Caco-2 (cell line): ENCODE results near the gene AKR1C1. TPM values are rescaled to one million over a fixed set of nuclear protein-coding genes. Genes with fewer than 3 reads are reported as not detected.

Experiments
- BruUV-seq: library from RNA; stranded (reverse); fragments of 400-500 nt; replicated peaks from 2 replicates; lab custom pipeline; 2021; lab: Mats Ljungman, UMichigan
- CTCF ChIA-PET: fragments of 300-600 bp; sonication (Branson Sonifier 250); formaldehyde crosslinking; loops from one replicate; lab custom pipeline; 2022; ENCODE audit warnings: antibody characterized with exemption; lab: Charles Lee
- POLR2A ChIA-PET: fragments of 300-600 bp; sonication (Branson Sonifier 250); formaldehyde crosslinking; loops from one replicate; lab custom pipeline; 2022; ENCODE audit warnings: antibody characterized with exemption; lab: Charles Lee
- DNase-seq, 2 experiments: peaks; one replicate each; pipeline versions ENCODE4 v3.0.0 to v3.0.0-alpha.2; 2020 to 2022
- H3K27me3 ChIP-seq: replicated peaks from 2 replicates; pipeline ENCODE4 v1.6.0; 2011; ENCODE audit warnings: low read length; ENCODE audit not compliant: control insufficient read depth, insufficient read depth
- H3K36me3 ChIP-seq: 2 replicates; pipeline ENCODE4 v1.5.1; 2011; ENCODE audit warnings: low read length; ENCODE audit not compliant: control insufficient read depth, insufficient read depth
- H3K4me1 ChIP-seq: fragments of 250-450 bp; sonication (Bioruptor Pico); 2 replicates; pipeline ENCODE4 v1.5.1; 2020; ENCODE audit warnings: mild to moderate bottlenecking
- H3K4me3 ChIP-seq: 2 replicates; pipeline ENCODE4 v1.5.1; 2011; ENCODE audit warnings: low read depth, mild to moderate bottlenecking, control low read depth, low read length
- H3K9me3 ChIP-seq: fragments of 250-450 bp; sonication (Bioruptor Pico); 2 replicates; pipeline ENCODE4 v1.5.1; 2020; ENCODE audit warnings: mild to moderate bottlenecking, moderate library complexity
- H3K27ac Mint-ChIP-seq: one replicate; pipeline ENCODE4 v1.8.0; 2022; ENCODE audit warnings: mixed read lengths; ENCODE audit not compliant: unreplicated experiment
- H3K27me3 Mint-ChIP-seq: one replicate; pipeline ENCODE4 v1.8.0; 2022; ENCODE audit warnings: mixed read lengths; ENCODE audit not compliant: insufficient read depth, unreplicated experiment
- H3K36me3 Mint-ChIP-seq: one replicate; pipeline ENCODE4 v1.8.0; 2022; ENCODE audit warnings: mild to moderate bottlenecking, mixed read lengths; ENCODE audit not compliant: insufficient read depth, unreplicated experiment
- H3K4me1 Mint-ChIP-seq: one replicate; pipeline ENCODE4 v1.8.0; 2022; ENCODE audit warnings: low read depth, mixed read lengths; ENCODE audit not compliant: unreplicated experiment
- H3K4me3 Mint-ChIP-seq: one replicate; pipeline ENCODE4 v1.8.0; 2022; ENCODE audit warnings: mild to moderate bottlenecking, moderate library complexity, mixed read lengths; ENCODE audit not compliant: unreplicated experiment
- H3K9me3 Mint-ChIP-seq: one replicate; pipeline ENCODE4 v1.8.0; 2022; ENCODE audit warnings: mixed read lengths; ENCODE audit not compliant: unreplicated experiment
- intact Hi-C: fragments of 100-400 bp; cut with micrococcal nuclease; formaldehyde crosslinking; loops from one replicate; pipeline ENCODE4 v1.10.0; 2022; ENCODE audit not compliant: unreplicated experiment
- total RNA-seq: library from RNA; stranded (reverse); gene quantifications from 2 replicates; pipeline ENCODE4 v1.2.3, GENCODE V29; 2022
- TF ChIP-seq, protein P1 (sequence below), 2 experiments: fragments of 200-600 bp in 1 of 2; IDR thresholded peaks; 1 replicate in 1 of 2; 2 replicates in 1 of 2; pipeline versions ENCODE4 v1.5.1 to v1.8.0; 2011 to 2022; ENCODE audit warnings: antibody characterized with exemption in 1 of 2, control low read depth in 1 of 2, inconsistent platforms in 1 of 2, low read depth in 1 of 2, low read length in 1 of 2, mild to moderate bottlenecking in 1 of 2, moderate library complexity in 1 of 2; ENCODE audit not compliant: insufficient read depth in 1 of 2, severe bottlenecking in 1 of 2, unreplicated experiment in 1 of 2

AKR1C1 gene
- total RNA-seq, 1 experiment from 2014 or later = 27.1 TPM

DNA sequence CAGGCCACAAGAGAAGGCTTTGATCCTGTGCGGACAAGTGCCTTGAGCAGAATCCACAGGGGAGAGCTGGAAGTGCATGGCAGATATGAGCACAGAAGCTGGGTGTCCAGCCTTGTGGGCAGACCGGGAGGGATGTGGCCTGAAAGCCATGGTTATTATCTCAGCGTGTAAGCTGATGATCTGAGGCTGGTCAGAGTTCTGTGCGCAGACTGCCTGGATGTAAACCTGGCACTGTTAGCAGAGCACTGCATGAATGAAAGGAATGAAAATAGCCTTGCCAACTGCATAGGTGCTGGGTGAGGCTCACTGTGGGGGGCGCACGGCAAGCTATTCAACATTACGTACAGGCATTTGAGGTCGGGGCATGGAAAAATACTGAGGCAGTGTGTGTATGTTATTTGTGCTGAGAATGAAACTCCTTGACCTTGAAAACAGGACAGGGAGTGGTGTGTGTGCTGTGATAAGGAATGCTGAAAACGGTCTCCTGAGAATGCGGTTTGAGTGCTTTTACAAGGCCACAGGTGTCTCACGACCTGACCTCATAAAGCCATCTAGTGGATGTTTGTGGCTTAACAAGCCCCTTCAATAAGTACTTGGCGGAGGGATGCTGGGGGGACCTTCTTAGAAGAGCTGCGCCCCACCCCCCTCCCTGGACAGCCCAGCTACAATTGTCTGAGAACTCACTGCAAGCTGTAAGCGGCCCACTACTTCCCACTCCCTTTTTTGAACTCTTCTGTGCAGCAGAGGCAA lies 18.7 kb downstream of the AKR1C1 start:
- no TSS peak for BruUV-seq
- peak overlapping the region; percentile 82 for H3K27ac Mint-ChIP-seq
- ChIA-PET CTCF (interaction anchor here (0.7 to 5.4 kb wide), 5 partner anchors 19 to 361 kb away, joined by 3 to 78 read pairs (median 5); partner anchors contain the start of gene AKR1C1), POLR2A (interaction anchor here (0.9 to 1.4 kb wide), 2 partner anchors 132 to 431 kb away, joined by 3 read pairs; partner anchors contain the start of gene NET1)
- no peak overlapping the region for H3K4me3 ChIP-seq
- peak; percentile 81 to 91 for DNase-seq
- H3K27me3 Mint-ChIP-seq = no peaks in the 10 kb centered on the region
- peaks cover 13% of the 10 kb centered on the region for H3K4me1 ChIP-seq
- no peaks in the 10 kb centered on the region; the same call in none of the 2 replicates for H3K36me3 ChIP-seq
- H3K4me3 Mint-ChIP-seq = peak overlapping the region; percentile 57
- no peaks in the 10 kb centered on the region for H3K27me3 ChIP-seq
- TF ChIP-seq, protein P1, sequence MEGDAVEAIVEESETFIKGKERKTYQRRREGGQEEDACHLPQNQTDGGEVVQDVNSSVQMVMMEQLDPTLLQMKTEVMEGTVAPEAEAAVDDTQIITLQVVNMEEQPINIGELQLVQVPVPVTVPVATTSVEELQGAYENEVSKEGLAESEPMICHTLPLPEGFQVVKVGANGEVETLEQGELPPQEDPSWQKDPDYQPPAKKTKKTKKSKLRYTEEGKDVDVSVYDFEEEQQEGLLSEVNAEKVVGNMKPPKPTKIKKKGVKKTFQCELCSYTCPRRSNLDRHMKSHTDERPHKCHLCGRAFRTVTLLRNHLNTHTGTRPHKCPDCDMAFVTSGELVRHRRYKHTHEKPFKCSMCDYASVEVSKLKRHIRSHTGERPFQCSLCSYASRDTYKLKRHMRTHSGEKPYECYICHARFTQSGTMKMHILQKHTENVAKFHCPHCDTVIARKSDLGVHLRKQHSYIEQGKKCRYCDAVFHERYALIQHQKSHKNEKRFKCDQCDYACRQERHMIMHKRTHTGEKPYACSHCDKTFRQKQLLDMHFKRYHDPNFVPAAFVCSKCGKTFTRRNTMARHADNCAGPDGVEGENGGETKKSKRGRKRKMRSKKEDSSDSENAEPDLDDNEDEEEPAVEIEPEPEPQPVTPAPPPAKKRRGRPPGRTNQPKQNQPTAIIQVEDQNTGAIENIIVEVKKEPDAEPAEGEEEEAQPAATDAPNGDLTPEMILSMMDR (IDR thresholded peaks at IDR 0.05; ENCODE audit: insufficient read depth in 1 of 2, low read depth in 1 of 2, low read length in 1 of 2, severe bottlenecking in 1 of 2, unreplicated experiment in 1 of 2) = peak; percentile 84 to 86
- no peaks in the 10 kb centered on the region for H3K36me3 Mint-ChIP-seq
- H3K9me3 Mint-ChIP-seq = no peaks in the 10 kb centered on the region
- intact Hi-C loops = loop anchor here (1.0 to 5.0 kb wide), 6 partner anchors 35 to 453 kb away; no protein-coding TSS in a partner anchor
- peaks cover 19% of the 10 kb centered on the region for H3K4me1 Mint-ChIP-seq
- no peaks in the 10 kb centered on the region; the same call in 1 of the 2 replicates for H3K9me3 ChIP-seq

DNA sequence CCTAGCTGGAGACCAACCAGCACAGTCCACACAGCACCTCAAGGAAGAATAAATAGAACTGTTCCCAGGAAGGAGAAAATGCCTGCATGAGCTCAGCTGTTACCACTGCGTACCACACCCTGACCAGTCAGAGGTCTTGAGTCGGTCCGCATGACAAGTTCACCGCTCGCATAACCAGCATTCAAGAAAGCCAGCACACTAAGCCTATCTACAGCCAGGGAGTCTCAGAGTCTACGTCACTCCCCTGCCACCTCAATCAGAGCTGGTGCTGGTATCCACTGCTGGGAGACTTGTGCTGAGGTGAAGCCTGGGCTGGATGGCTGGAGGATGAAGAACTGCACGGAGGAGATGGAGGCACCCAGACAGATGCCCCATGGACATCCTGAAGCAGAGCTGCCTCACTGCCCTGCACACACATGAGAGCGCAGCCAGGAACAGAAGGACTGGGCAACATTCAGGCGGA lies 19.6 kb downstream of the AKR1C1 start:
- intact Hi-C loops = loop anchor here (1.0 to 5.0 kb wide), 6 partner anchors 36 to 452 kb away; no protein-coding TSS in a partner anchor
- Mint-ChIP-seq H3K4me1 (peaks cover 19% of the 10 kb centered on the region), H3K9me3 (no peaks in the 10 kb centered on the region), H3K4me3 (no peak overlapping the region), H3K36me3 (no peaks in the 10 kb centered on the region), H3K27ac (peak overlapping the region; percentile 82), H3K27me3 (no peaks in the 10 kb centered on the region)
- TF ChIP-seq, protein P1 (IDR thresholded peaks at IDR 0.05; ENCODE audit: insufficient read depth in 1 of 2, low read depth in 1 of 2, low read length in 1 of 2, severe bottlenecking in 1 of 2, unreplicated experiment in 1 of 2) = no peak
- POLR2A ChIA-PET = interaction anchor here (1.4 kb wide), 1 partner anchor 133 kb away, joined by 3 read pairs; no protein-coding TSS in a partner anchor
- Histone ChIP-seq H3K36me3 (no peaks in the 10 kb centered on the region; the same call in none of the 2 replicates), H3K4me1 (peaks cover 13% of the 10 kb centered on the region), H3K4me3 (no peak overlapping the region), H3K27me3 (no peaks in the 10 kb centered on the region), H3K9me3 (no peaks in the 10 kb centered on the region; the same call in 1 of the 2 replicates)
- DNase-seq = no peak
- BruUV-seq = no TSS peak
- CTCF ChIA-PET = interaction anchor here (0.7 to 5.4 kb wide), 5 partner anchors 20 to 360 kb away, joined by 3 to 78 read pairs (median 5); partner anchors contain the start of gene AKR1C1

DNA sequence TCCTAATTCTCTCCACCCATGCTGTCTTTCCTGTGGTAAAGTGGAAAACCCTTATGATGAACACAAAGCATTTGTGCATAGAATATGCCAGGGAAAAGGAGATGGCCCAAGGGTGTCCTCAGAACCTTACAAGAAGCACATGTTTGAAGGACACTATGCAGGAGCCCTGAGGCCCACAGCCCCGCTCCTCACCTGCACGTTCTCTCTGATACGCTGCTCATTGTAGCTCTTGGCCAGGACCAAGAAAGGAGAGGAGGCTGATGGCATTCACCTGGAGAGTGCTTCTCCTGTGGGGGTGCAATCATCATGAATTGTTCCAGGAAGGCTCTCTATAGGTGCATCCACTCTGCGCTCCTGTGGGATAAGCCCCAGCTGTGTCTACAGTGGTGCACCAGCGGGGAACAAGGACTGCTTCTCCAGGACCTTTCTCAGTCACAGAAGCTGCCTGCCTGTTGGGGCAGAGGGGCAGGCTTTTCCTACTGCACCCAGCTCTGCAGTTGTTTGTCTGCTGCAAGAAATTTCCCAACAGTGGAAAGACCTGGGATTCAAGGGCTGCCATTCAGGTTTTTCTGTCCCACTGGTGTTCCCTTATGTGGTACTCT lies 20.5 kb downstream of the AKR1C1 start:
- no peaks in the 10 kb centered on the region for H3K36me3 Mint-ChIP-seq
- no peak for DNase-seq
- Histone ChIP-seq H3K27me3 (no peaks in the 10 kb centered on the region), H3K36me3 (no peaks in the 10 kb centered on the region; the same call in none of the 2 replicates), H3K4me1 (peaks cover 13% of the 10 kb centered on the region), H3K4me3 (no peak overlapping the region), H3K9me3 (no peaks in the 10 kb centered on the region; the same call in 1 of the 2 replicates)
- BruUV-seq = no TSS peak
- no peaks in the 10 kb centered on the region for H3K27me3 Mint-ChIP-seq
- no peak overlapping the region for H3K27ac Mint-ChIP-seq
- H3K4me3 Mint-ChIP-seq = no peak overlapping the region
- H3K4me1 Mint-ChIP-seq = peaks cover 19% of the 10 kb centered on the region
- TF ChIP-seq, protein P1 (IDR thresholded peaks at IDR 0.05; ENCODE audit: insufficient read depth in 1 of 2, low read depth in 1 of 2, low read length in 1 of 2, severe bottlenecking in 1 of 2, unreplicated experiment in 1 of 2) = no peak
- H3K9me3 Mint-ChIP-seq = no peaks in the 10 kb centered on the region
- ChIA-PET POLR2A (no interaction called here), CTCF (interaction anchor here (1.3 to 5.4 kb wide), 3 partner anchors 134 to 359 kb away, joined by 5 to 78 read pairs (median 15); no protein-coding TSS in a partner anchor)
- intact Hi-C loops = loop anchor here (2.0 to 5.0 kb wide), 3 partner anchors 37 to 451 kb away; no protein-coding TSS in a partner anchor
